Activated CD8-positive, alpha-beta memory T cell treated with anti-CD3 and anti-CD28 coated beads, Interleukin-2, amount 50 U/mL, for 24 hours (primary cell): ENCODE data around the gene FGF6.
"Not testable (repeated sequence)": the region's sequence is repeated elsewhere in the genome, so short reads cannot be mapped to it uniquely, and the experiment has no call there.

ENCODE experiments used
- DNase-seq: peaks from one replicate; pipeline ENCODE4 v3.0.0-alpha.2; 2020; ENCODE audit errors: extremely low read depth

The FGF6 gene, protein sequence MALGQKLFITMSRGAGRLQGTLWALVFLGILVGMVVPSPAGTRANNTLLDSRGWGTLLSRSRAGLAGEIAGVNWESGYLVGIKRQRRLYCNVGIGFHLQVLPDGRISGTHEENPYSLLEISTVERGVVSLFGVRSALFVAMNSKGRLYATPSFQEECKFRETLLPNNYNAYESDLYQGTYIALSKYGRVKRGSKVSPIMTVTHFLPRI

DNA sequence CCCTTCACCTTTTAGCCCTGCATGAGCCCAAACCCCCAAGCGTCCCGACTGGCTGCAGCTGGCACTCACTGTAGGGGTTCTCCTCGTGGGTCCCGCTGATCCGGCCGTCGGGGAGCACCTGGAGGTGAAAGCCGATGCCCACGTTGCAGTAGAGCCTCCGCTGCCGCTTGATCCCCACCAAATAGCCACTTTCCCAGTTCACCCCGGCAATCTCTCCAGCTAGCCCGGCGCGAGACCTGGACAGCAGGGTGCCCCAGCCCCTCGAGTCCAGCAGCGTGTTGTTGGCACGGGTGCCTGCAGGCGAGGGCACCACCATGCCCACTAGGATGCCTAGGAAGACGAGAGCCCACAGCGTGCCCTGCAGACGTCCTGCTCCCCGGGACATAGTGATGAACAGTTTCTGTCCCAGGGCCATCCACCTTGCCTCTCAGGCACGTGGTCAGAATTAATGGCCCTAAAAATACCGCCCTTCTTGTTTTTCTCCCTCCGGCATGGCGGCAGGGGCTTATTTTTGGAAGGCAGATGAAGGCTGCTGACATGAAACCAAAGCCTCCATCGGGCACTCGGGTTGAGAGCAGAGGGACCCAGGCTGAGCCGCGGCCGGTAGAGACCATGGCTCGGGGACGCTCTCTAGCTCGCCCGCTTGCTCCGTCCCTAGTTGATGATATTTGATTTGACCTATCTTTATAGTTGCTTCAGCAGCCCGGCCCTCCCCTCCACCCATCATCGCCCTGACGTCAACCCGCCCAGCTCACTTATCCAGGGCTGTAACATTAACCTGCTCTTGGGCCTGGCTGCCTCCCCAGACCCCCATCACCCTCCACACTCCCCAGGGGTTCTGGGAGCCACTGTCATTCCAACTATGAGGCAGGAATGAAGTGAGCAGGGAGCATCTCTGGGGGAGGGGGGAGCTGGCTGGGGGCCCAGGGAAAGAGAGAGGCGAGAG lies at the start of gene FGF6:
TSS of gene FGF6 (minus strand) at position 660 of the 946 bp plus-strand sequence. CDS start at position 415, 245 bp downstream.
- DNase-seq, result no peak

DNA sequence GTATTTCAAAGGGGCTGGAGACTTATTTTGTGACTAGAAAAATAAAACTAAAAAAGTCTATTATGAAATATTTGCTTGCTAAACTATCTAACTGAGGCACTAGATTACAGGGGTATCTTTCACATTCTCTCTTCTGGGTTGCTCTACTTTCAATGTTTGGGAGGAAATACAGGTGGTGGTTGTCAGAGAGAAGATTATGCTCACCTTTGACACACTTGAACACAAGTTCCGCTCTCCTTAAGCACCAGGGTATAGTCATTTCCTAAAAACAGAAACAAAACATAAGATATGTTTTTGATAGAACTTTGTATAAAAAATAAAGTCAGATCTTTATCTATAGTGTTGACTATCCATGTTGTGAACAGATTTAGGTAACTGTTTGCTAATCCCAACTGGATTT lies 45.4 kb upstream of the FGF6 start:
- no peak for DNase-seq

DNA sequence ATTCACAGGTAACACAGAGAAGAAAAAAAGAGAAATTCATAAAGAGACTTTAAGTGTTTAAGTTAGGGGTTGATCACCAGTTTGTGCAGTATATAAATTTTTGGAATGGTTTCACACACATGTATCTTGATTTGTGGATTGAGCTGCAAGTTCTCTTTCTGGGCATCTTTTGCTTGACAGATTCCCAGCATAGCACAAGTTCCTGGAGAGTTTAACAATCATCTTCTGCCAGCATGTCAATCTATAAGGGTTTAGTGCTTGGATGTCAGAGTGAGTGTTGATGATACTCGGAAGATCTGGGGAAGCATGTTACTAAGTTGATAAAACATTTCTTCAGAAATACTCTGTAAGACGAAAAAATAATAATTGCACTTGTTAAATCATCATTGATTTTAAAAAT lies 43.9 kb upstream of the FGF6 start:
- DNase-seq, result no peak

DNA sequence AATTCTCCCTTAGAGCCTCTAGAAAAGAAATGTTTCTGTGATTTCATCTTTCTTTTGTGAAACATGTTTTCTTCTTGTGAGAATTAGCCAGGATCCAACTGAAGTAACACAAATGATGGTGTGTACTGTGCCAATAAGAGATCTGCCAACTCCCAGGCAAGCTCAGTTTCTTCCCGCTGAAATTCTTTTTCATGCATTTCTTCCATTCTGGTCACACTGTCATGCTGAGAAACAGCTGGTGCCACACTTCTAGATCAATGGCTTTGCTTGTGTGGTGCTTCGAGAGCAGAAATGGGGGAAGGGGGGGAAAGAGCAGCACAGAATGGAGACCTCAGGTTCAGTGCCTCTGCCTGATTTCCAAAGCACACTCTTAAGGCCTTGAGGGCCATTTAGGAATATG lies 41.4 kb upstream of the FGF6 start:
- no peak for DNase-seq

DNA sequence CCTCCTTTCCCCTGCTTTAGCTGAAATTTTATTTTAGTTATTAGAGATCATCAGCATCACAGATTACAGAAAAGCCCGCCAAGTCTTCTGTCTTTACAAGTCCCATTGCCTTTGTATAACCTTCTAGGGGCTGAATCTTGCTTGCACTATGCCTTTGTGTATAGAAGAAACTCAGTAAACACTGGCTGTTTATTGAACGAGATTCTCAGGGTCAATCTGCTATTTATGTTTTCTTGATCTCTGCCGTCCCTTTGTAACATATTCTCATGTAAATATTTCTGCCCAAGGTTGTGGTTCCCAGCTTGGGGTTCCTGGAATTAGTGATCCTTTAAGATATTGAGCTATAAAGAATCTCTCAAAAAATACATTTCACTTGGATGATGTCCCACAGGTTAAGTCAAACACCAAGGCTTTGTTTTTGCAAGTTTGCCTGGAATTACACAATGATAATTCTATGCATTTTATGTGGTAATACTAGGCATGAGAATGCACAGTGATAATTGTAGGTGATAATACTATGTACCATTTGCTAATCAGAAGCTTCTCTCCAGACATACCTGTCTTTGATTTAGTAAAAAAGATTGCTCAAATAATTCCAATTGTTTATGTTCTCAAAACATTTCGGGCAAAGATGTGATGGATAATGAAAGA lies 40.6 kb upstream of the FGF6 start:
- no peak for DNase-seq

DNA sequence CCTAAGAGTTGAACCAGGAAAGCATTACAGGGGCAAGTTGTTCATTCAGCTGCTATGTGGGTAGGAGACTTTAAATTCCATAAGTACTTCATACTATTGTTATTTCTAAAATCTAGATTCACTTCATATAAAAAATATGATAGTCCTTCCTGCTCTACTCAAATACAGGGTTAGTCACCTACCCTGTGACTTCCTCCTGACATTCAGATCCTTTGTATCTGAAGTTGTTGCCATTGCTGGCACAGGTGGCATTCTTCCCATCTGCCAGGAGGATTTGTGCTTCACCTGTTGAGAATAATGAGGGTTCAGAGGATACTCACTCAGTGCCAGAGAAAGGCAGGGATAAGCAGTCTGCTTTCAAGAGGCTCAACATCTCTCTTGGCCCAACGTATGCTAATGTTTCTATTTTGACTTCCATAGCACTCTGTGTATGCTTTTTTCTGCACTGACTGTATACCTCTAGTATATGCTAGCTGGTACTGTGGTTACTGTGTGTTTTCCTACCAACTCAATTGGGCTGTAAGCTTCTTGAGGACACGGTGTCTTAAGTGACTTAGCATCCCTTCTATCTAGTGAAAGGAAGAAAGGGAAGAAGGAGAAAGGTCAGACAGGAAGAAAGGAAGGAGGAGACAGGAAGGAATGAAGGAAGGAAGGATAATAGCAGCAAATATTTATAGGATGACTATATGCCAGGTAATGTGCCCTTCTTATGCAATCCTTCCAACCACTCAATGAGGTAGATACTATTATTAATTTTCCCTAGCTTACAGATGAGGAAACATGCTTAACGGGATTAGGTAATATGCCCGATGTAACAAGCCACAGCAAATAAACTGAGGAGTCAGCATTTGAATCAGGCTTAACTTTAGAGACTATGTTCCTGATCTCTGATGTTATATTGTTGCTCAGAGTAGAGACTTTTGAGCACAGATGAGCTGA lies 38.5 kb upstream of the FGF6 start:
- no peak for DNase-seq

DNA sequence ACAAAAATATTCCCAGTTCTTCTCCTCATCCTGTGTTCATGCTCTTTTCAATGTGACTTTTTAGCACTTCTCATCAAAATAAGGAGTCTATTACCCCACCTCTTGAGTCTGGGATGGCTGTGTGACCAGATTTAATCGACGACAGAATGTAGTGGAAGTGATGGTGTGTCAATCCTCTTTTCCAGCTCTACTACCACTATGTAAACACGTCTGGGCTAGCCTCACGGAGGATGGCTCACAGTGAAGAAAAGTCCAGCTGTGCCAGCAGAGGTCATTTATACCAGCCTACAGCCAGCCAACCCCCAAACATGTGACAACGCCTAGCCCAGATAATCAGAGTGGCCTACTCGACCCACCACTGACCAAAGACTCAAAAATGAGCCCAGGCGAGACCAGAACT lies 37.3 kb upstream of the FGF6 start:
- no peak for DNase-seq

DNA sequence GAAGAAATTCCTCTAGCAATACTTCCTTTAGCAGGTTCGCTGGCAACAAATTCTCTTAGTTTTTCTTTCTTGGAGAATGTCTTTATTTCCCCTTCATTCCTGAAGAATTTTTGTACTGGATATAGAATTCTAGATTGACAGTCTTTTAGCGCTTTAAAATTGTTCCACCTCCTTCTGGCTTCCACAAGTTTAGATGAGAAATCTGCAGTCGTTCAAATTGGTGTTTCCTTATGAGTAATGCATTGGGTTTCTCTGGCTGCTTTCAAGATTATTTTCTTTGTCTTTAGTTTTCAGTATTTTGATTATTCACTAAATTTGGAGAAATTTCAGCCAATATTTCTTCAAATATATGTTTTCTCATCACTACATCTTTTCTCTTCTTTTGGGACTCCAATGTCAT lies 33.3 kb upstream of the FGF6 start:
- DNase-seq, result no peak

DNA sequence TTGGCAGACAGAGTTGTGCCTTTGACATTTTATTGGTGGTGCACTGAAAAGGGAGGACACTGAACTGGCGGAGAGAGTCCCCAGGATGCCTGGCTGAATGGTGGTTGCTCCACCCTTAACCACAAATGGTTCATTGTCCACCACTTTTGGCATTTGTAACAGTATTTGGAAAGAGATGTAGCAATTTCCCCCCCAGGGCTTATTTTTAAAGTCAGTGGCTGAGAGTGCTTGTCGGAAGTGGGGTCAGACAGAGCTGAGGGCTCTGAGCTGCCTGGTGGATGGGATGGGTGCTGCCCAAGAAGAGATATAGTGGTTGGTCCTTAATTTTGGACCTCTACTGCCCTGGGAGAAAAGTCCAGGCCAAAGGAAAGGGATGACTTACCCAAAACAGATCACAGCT lies 31.5 kb upstream of the FGF6 start:
- DNase-seq, result no peak

DNA sequence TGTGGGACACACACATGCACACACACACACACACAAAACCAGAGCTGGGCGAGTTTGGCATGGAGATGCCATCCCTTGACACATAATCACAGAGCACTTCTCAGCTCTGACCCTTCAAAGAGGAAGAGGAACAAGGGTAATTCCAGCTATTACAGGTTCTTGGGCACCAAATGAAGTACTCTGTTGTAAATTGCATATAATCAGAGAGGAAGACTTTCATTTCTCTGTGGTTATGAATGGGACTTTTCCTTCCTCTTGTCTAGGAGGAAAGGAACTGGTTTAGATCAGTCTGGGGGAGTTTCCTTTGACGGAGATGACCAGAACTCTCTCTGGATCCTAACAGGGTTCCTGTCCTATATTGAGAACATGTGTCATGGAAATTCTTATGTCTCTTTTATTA lies 26.4 kb upstream of the FGF6 start:
- no peak for DNase-seq

DNA sequence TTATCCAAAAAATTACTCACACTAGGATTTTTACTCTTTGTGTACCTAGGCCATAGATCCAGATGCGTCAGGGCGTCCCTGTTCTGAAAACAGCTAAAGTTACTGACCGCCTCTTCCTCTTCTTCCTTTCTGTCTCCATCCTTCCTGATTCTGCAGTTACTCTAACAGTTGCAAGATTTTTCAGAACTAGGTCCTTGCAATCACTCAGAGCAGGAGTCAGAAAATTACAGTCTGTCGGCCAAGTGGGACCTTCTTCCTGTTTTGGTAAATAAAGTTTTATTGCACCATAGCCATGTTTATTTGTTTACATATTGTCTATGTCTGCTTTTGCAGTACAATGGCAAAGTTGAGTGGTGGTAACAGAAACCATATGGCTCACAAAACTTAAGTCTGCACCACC lies 25.6 kb upstream of the FGF6 start:
- DNase-seq, result no peak

DNA sequence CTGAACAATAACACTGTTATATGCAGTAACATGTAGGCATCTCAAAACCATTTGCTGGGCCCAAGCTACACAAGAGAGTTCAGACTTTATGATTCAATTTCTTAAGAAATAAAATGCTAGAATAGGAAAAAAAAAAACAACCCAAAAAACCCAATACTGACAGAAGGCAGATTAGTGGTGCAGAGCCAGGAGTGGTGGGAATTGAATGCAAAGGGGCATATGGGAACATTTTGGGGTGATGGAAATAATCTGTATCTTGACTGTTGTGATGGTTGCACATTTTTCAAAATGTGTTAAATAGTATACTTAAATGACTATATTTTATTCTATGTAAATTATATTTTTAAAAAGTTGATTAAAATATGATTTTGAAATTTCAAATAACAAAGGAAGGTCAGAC lies 23.4 kb upstream of the FGF6 start:
- no peak for DNase-seq

DNA sequence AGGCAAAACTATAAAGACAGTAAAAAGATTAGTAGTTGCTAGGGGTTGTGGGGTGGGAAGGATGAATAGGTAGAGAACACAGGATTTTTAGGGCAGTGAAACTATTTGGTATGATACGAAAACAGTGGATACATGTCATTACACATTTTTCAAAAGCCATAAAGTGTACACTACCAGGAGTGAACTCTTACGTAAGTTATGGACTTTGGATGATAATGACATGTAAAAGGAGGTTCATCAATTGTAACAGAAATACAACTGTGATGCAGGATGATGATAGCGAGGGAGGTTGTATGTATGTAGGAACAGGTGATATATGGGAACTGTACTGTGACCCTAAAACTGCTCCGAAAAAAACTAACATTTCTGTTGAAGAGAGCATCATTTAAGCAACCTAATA lies 15.1 kb upstream of the FGF6 start:
- DNase-seq, result no peak

DNA sequence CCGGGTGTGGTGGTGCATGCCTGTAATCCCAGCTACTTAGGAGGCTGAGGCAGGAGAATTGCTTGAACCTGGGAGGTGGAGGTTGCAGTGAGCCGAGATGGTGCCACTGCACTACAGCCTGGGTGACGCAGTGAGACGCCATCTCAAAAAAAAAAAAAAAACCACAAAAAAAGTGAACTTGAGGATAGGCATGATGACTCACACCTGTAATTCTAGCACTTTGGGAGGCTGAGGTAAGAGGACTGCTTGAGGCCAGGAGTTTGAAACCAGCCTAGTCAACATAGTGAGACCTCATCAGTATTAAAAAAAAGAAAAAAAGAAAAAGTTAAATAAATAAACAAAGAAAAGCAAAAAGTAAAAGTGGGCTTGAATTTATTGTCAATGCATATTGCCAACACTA lies 10.2 kb upstream of the FGF6 start:
- not testable (repeated sequence) for DNase-seq

DNA sequence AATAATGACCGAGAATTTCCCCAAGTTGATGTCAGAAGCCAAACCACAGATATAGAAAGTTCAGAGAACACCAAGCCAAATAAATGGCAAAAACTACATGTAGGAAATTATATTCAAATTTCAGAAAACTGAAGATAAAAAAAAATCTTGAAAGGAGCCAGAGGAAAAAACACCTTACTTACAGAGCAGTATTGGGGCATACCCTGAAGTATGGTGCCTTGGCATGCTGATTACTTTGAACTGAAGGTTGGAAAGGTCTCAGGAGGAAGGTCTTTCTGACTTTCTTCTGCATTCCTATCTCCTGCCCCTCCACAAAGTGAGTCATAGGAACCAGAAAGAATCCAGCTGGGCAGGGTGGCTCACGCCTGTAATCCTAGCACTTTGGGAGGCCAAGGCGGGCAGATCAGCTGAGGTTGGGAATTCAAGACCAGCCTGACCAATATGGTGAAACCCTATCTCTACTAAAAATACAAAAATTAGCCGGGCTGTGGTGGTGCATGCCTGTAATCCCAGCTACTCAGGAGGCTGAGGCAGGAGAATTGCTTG lies 8.8 kb upstream of the FGF6 start:
- DNase-seq, result no peak

DNA sequence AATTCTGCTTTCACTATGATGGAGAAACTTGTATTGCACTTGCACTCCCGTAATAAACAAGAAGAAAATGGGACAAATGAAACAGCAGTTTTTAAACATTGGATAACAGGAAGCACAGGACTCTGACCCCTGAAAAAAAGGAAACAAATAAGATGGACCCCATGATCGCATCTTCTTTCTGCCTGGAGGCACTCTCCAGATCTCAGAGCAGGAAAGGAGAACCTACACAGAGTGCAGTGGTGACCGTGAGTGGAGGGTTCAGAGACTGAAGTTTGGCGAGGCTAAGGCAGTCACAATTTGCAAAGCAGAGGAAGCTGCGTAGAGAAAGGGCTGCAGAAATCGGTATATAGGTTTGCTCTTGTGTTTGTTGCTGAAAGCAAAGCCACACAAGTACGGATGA lies 6.1 kb upstream of the FGF6 start:
- no peak for DNase-seq

DNA sequence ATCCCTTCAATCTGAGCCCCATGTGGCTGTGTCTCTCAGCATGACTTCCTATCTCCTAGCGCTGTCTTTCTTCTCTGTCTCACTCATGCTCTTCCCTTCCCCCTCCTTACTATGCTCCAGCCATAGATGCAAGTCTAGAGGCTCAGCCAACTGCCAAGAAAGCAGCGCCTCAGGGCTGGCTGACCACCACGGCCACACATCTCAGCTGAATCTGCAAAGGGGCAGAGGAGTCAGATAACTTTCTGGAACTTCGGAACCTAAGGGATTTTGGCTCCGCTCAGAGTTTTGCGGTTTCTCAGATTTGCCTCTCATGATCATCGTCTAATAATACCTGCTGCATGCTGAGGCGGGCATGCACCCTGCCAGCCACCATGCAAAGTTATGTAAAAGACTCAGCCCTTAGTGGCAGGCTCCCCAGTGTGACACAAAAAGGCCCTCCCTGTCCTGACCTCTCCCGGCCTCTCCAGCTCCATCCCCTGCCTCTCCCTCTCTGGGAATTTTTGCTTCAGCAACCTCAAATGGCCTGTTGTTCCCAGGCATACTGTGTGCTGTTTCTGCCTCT lies 5.0 kb upstream of the FGF6 start:
- no peak for DNase-seq

DNA sequence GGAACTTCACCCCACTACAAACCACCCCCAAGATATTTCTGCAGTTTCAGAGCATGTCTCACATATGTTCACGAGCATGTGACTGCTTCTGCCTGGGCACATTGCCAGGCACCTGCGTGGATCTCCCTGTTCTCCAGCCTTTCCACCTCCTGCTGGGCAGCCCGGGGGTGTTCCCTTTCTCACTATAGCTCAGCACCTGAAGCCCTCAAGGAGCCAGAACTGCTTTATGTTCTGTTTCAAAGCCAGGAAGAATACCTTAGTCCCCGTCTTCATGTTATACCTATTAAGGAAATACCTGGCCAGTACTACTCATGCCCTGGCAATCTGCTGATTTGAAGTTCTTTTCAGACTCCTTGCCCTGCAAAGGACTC lies 4.2 kb upstream of the FGF6 start:
- DNase-seq, result no peak

DNA sequence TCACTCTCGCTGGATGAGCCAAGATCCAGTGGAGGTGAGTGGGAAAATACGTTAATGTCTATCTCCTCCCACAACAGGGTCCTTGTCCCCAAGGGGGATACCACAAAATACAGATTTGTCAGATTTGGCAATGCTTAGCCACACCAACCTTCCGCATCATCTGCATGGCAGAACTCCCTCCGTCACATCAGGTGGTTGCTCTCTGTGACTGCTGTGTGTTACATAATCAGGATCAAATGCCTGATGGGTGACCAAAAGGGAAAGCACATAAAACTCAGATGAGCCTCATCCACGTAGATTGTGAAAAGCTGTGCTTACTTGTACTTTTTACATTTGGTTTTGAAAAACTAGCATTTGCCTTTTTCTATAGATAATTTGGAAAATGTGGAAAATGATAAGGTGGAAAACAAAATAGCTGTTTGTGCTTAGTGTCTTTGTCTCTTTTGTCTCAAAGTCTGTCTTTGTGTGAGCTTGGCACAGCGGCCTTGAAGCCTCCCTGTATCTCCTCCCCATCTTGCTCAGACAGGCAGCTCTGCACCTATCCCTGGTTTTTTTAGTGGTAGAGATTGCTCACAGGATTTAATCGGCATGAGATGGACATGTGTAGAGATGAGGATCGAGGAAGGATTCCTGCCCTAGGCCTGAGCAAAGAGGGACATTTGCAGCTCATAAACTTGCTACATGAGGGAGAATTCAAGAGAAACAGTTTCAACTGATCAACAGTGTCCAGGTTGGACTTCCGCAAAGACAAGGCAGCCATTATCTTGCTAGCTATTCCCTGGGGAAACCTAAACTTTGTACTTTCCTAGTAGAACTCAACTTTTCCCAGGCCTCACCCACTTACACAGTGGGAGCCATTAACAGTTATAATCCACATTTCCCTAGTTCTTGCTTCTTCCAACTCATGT lies 3.6 kb upstream of the FGF6 start:
- no peak for DNase-seq

DNA sequence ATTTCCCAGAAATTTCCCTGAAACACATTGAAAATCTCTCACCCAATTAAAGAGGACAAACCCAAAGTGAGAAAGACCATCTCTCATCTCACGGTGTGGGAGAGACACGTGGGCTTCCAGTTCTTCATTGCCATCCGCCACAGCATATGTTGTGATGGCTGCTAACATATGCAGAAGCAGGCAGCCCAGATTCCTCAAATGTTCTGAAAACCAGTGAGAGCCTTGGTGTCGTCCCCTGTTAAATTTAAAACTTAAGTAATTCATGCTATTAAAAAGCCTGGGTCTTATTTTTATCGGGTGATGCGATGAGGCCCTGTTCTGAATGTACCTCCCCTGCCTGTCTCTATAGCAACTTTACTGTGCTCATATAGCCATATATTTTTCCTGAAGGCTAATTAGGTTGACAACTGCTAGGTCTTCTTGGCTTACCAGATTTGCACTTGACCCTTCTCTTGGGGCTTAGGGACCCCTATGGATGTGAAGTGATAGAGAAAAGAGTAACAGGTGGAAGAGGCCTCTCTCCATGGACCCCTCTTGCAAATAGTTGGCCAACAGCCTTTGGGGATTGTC lies 2.8 kb upstream of the FGF6 start:
- no peak for DNase-seq
